Fibroblast of villous mesenchyme (primary cell): ENCODE data around the gene SOBP. TPM values are rescaled to one million over a fixed set of nuclear protein-coding genes. Genes with fewer than 3 reads are reported as not detected.
A peak's percentile ranks its signal among the peaks of the same experiment; 100 is the strongest.

Experiments used
- DNase-seq: peaks from one replicate; pipeline ENCODE4 v3.0.0-alpha.2; 2010; ENCODE audit warnings: low read depth
- H3K4me3 ChIP-seq: 2 replicates; pipeline ENCODE4 v1.5.1; 2011; ENCODE audit warnings: low read depth, mild to moderate bottlenecking, low read length
- CTCF ChIP-seq: IDR thresholded peaks from 2 replicates; pipeline ENCODE4 v1.5.1; 2012; ENCODE audit warnings: low read depth, mild to moderate bottlenecking, low read length; ENCODE audit not compliant: insufficient read depth
- total RNA-seq: library from RNA; depleted of rRNA; stranded (reverse); fragments of >200 nt; gene quantifications from 2 replicates; pipeline ENCODE4 v1.2.3, GENCODE V29; 2012

Gene SOBP
- total RNA-seq, 1 donor, result 1.3 TPM

GRCh38 chr6:107447663-107448216 lies 42.2 kb upstream of the SOBP start:
- H3K4me3 ChIP-seq, result no peak overlapping the region
- DNase-seq, result no peak
- no peak for TF ChIP-seq CTCF

- no peak for TF ChIP-seq CTCF
- no peak for DNase-seq
- no peak overlapping the region for H3K4me3 ChIP-seq
Measured at GRCh38 chr6:107448776-107449175, 41.1 kb upstream of the SOBP start.

GRCh38 chr6:107458672-107459282 lies 31.1 kb upstream of the SOBP start:
- peak overlapping the region; percentile 95 for H3K4me3 ChIP-seq
- peak; percentile 16 for DNase-seq
- TF ChIP-seq CTCF, result no peak

GRCh38 chr6:107459283-107460082 lies 30.4 kb upstream of the SOBP start, which contains the start of gene PDSS2:
PDSS2 (minus strand) TSS chr6:107459564; CDS start chr6:107459285, 279 bp downstream.
- peak; percentile 95 for DNase-seq
- peak; percentile 49 for TF ChIP-seq CTCF
- H3K4me3 ChIP-seq, result peak within 1 kb of the TSS; percentile 95

- TF ChIP-seq CTCF, result no peak
- peak overlapping the region; percentile 95 for H3K4me3 ChIP-seq
- peak; percentile 19 for DNase-seq
Measured at GRCh38 chr6:107460083-107460631, 29.8 kb upstream of the SOBP start.

GRCh38 chr6:107466062-107466461 lies 23.9 kb upstream of the SOBP start:
- DNase-seq, result no peak
- no peak for TF ChIP-seq CTCF
- no peak overlapping the region for H3K4me3 ChIP-seq
